GM21447 (cell line): ENCODE measurements around the gene THOC2.
"Not testable (repeated sequence)": the region's sequence is repeated elsewhere in the genome, so short reads cannot be mapped to it uniquely, and the experiment has no call there.

ENCODE experiments used
- ATAC-seq: cut with Tn5 transposase; IDR thresholded peaks from one replicate; pipeline ENCODE4 v1.9.1; 2021; ENCODE audit not compliant: unreplicated experiment

The THOC2 gene

DNA sequence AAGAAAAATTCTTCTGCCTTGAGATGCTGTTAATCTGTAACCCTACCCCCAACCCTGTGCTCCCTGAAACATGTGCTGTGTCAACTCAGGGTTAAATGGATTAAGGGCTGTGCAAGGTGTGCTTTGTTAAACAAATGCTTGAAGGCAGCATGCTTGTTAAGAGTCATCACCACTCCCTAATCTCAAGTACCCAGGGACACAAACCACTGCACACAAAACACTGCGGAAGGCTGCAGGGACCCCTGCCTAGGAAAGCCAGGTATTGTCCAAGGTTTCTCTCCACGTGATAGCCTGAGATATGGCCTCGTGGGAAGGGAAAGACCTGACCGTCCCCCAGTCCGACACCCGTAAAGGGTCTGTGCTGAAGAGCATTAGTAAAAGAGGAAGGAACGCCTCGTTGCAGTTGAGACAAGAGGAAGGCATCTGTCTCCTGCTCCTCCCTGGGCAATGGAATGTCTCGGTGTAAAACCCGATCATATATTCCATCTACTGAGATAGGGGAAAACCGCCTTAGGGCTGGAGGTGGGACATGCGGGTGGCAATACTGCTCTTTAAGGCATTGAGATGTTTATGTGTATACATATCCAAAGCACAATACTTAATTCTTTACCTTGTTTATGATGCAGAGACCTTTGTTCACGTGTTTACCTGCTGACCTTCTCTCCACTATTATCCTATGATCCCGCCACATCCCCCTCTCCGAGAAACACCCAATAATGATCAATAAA, 53.0 kb downstream of the THOC2 start:
- ATAC-seq: not testable (repeated sequence)

GRCh38 chrX:123675154-123675553, 57.7 kb downstream of the THOC2 start:
- ATAC-seq: no peak

- no peak for ATAC-seq
These were observed 59.0 kb downstream of the THOC2 start for GRCh38 chrX:123673813-123674212.

DNA sequence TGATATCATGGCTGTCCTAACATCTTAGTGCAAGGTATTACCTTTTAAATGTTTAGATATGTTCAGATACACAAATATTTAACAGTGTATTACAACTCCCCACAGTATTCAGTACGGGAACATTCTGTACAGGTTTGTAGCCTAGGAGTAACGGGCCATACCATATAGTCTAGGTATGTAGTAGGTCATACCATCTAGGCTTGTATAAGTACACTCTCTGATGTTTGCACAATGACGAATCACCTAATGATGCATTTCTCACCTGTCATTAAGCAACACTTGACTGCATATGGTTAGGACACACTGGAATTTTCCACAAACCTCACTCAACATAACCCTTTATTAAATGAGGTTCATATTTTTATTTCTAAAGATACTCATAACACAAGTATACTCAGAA, 67.7 kb downstream of the THOC2 start:
- ATAC-seq: no peak

DNA sequence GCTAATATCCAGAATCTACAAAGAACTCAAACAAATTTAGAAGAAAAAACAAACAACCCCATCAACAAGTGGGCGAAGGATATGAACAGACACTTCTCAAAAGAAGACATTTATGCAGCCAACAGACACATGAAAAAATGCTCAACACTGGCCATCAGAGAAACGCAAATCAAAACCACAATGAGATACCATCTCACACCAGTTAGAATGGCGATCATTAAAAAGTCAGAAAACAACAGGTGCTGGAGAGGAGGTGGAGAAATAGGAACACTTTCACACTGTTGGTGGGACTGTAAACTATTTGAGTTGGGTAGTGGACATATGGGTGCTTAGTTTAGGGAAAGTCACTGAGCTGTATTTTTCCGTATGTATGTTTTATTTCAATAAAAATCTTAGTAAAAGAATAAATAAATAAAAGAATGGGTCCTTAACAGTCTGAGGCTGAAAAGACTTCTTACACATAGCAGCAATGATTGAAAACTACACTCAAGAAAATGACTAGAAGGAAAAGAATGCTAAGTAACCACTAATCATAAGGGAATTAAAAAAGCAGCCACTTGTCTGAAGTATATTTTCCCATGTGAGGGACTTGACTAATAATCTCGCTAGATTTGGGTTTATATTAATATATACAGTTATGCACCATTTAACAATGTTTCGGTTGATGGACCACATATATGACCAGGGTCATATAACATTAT, 68.2 kb downstream of the THOC2 start:
- not testable (repeated sequence) for ATAC-seq

DNA sequence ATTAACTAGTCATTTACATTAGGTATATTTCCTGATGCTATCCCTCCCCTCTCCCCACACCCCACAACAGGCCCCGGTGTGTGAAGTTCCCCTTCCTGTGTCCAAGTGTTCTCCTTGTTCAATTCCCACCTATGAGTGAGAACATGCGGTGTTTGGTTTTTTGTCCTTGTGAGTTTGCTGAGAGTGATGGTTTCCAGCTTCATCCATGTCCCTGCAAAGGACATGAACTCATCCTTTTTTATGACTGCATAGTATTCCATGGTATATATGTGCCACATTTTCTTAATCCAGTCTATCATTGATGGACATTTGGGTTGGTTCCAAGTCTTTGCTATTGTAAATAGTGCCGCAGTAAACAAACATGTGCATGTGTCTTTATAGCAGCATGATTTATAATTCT, 69.1 kb downstream of the THOC2 start:
- ATAC-seq: not testable (repeated sequence)

DNA sequence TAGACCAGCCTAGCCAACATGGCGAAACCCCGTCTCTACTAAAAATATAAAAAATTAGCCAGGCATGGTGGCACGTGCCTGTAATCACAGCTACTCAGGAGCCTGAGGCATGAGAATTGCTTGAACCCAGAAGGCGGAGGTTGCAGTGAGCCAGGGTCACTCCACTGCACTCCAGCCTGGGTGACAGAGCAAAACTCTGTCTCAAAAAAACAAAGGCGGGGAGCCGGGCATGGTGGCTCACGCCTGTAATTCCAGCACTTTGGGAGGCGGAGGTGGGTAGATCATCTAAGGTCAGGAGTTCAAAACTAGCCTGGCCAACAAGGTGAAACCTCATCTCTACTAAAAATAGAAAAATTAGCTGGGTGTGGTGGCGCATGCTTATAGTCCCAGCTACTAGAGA, 76.3 kb downstream of the THOC2 start:
- ATAC-seq: not testable (repeated sequence)

- ATAC-seq: not testable (repeated sequence)
These were observed 84.1 kb downstream of the THOC2 start for GRCh38 chrX:123648811-123649181.

DNA sequence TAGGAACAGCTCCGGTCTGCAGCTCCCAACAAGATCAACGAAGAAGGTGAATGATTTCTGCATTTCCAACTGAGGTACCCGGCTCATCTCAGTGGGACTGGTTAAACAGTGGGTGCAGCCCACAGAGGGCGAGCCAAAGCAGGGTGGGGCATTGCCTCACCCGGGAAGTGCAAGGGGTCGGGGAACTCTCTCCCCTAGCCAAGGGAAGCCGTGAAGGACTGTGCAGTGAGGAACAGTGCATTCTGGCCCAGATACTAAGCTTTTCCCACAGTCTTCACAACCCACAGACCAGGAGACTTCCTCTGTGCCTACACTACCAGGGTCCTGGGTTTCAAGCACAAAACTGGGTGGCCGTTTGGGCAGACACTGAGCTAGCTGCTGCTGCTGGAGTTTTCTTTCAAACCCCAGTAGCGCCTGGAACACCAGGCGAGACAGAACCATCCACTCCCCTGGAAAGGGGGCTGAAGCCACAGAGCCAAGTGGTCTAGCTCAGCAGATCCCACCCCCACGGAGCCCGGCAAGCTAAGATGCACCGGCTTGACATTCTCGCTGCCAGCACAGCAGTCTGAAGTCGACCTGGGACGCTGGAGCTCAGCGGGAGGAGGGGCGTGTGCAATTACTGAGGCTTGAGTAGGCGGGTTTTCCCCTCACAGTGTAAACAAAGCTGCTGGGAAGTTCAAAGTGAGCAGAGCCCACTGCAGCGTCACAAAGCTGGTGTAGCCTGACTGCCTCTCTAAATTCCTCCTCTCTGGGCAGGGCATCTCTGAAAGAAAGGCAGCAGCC, 84.6 kb downstream of the THOC2 start:
- no peak for ATAC-seq

DNA sequence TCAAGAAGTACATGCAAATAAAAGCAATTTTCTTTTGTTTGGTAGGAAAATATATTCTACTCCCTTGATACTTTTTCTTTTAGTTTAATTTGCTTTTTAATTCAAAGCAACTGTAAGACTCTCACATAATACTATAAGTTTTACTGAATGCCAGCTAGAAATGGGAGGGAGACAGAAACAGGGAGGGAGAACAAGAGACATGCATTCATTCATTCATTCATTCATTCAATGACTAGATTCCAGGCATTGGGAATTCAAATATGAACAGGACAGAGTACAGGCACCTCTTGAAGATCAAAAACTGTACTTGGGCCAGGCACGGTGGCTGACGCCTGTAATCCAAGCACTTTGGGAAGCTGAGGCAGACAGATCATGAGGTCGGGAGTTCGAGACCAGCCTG, 85.6 kb downstream of the THOC2 start:
- no peak for ATAC-seq

DNA sequence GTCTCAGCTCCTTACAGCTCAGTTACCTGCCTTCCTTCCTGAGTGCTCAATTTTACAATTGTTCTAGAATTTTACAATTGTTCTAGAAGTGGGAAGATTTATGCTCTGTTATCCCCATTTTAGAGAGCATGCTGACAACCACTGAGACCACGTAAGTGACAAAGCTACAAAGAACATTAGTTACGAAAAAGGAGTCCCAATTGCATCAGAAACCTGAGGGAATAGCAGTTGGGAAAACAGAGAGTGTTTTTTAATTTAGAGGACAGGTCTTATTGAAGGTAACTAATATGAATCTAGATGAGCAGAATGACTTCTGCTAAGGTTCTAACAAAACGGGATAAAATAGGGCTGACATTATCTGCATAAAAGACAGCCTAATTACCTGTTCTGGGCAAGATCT, 103.3 kb downstream of the THOC2 start:
- ATAC-seq: no peak

DNA sequence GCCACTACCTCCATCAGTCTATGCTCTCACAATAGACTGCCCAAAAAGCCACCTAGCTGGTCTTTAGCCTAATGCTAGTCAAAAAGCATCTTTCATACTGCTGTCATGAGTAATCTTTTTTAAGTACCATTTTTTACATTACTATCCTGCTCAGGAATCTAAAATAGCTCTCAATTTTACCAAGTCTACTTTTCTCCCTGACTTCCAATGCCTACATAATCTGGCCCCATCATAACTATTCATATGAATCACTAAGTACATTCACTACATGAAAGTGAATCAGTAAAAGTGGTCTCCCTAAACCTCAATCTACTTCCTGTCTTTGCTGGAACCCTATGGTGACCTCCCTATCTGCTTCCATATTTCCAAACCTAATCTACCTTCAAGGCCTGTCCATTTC, 105.9 kb downstream of the THOC2 start:
- ATAC-seq: no peak

DNA sequence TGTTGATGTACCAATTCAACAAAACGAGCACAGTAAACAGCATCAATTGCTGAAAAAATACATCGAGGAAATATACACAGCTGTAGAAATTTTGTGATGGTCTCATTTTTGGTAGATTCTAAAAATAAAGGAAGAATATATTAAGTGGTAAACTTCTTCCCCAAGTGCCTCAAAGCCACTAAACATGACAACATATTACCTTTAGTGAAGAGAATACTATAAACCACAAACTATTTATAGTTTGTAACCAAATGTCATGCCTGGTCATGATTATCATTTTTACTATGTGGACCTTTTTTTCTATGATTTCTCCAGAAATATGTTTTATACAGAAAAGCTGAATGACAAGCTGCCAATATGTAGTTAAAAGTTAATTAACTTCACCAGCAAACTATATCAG, 106.9 kb downstream of the THOC2 start:
- no peak for ATAC-seq

GRCh38 chrX:123625477-123625876, 107.4 kb downstream of the THOC2 start:
- ATAC-seq: no peak

- ATAC-seq: no peak
These were observed 115.8 kb downstream of the THOC2 start for GRCh38 chrX:123617007-123617406.

- no peak for ATAC-seq
These were observed 121.9 kb downstream of the THOC2 start for GRCh38 chrX:123610915-123611314.

DNA sequence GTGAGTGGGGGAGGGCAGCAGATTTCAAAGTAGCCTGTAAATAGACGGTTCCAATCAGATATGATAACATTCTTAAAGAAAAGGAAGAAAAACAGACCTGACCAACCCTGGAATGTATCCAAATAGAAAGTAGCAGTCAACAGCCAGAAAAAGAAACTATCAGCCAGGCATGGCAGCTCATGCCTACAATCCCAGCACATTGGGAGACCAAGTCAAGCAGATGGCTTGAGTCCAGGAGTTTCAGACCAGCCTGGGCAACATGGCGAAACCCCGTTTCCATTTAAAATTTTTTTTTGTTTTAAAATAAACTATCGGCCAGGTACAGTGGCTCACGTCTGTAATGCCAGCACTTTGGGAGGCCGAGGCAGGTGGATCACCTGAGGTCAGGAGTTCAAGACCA, 125.0 kb downstream of the THOC2 start:
- ATAC-seq: no peak

- no peak for ATAC-seq
These were observed 125.6 kb downstream of the THOC2 start for GRCh38 chrX:123607270-123607669.

- no peak for ATAC-seq
These were observed 129.4 kb downstream of the THOC2 start for GRCh38 chrX:123603491-123603890.

- no peak for ATAC-seq
These were observed 131.4 kb downstream of the THOC2 start for GRCh38 chrX:123601437-123601836.

- no peak for ATAC-seq
These were observed 132.7 kb downstream of the THOC2 start for GRCh38 chrX:123600181-123600580.
